GM21526 (cell line): ENCODE data around the gene HTD2.

ENCODE experiments used
- ATAC-seq: cut with Tn5 transposase; IDR thresholded peaks from one replicate; pipeline ENCODE4 v1.9.1; 2021; ENCODE audit warnings: moderate library complexity; ENCODE audit not compliant: unreplicated experiment, low FRiP score

HTD2 gene

GRCh38 chr3:58291671-58292338 lies 14.5 kb upstream of the HTD2 start:
- ATAC-seq = no peak

GRCh38 chr3:58292866-58293265 lies 13.5 kb upstream of the HTD2 start:
- ATAC-seq = no peak

- ATAC-seq = no peak
Observed at GRCh38 chr3:58293516-58293915, 12.8 kb upstream of the HTD2 start.

- no peak for ATAC-seq
Observed at GRCh38 chr3:58296269-58296668, 10.1 kb upstream of the HTD2 start.

- ATAC-seq = no peak
Observed at GRCh38 chr3:58296843-58297242, 9.5 kb upstream of the HTD2 start.

- ATAC-seq = no peak
Observed at GRCh38 chr3:58298190-58298589, 8.1 kb upstream of the HTD2 start.

GRCh38 chr3:58299075-58299474 lies 7.2 kb upstream of the HTD2 start:
- no peak for ATAC-seq

GRCh38 chr3:58299839-58300516 lies 6.3 kb upstream of the HTD2 start:
- no peak for ATAC-seq

GRCh38 chr3:58307639-58308215 lies 1.4 kb downstream of the HTD2 start:
- no peak for ATAC-seq

- ATAC-seq = no peak
Observed at GRCh38 chr3:58308728-58309127, 2.4 kb downstream of the HTD2 start.

GRCh38 chr3:58317811-58318210 lies 11.5 kb downstream of the HTD2 start:
- no peak for ATAC-seq

- ATAC-seq = no peak
Observed at GRCh38 chr3:58321791-58322190, 15.5 kb downstream of the HTD2 start.

GRCh38 chr3:58322793-58323192 lies 16.5 kb downstream of the HTD2 start:
- ATAC-seq = no peak

- no peak for ATAC-seq
Observed at GRCh38 chr3:58323529-58324390, 17.4 kb downstream of the HTD2 start.

- no peak for ATAC-seq
Observed at GRCh38 chr3:58324391-58325390, 18.4 kb downstream of the HTD2 start.

- no peak for ATAC-seq
Observed at GRCh38 chr3:58325525-58325992, 19.2 kb downstream of the HTD2 start.

- ATAC-seq = no peak
Observed at GRCh38 chr3:58326267-58326900, 20.1 kb downstream of the HTD2 start.

GRCh38 chr3:58329150-58329921 lies 23.0 kb downstream of the HTD2 start:
- ATAC-seq = no peak
